GM18498 (cell line): Measurements from ENCODE around the gene MIOX.
"Not testable (repeated sequence)": the region's sequence is repeated elsewhere in the genome, so short reads cannot be mapped to it uniquely, and the experiment has no call there.

Source experiments
- ATAC-seq: cut with Tn5 transposase; IDR thresholded peaks from one replicate; pipeline ENCODE4 v1.9.1; 2021; ENCODE audit warnings: mild to moderate bottlenecking, moderate library complexity; ENCODE audit not compliant: unreplicated experiment

The MIOX gene

DNA sequence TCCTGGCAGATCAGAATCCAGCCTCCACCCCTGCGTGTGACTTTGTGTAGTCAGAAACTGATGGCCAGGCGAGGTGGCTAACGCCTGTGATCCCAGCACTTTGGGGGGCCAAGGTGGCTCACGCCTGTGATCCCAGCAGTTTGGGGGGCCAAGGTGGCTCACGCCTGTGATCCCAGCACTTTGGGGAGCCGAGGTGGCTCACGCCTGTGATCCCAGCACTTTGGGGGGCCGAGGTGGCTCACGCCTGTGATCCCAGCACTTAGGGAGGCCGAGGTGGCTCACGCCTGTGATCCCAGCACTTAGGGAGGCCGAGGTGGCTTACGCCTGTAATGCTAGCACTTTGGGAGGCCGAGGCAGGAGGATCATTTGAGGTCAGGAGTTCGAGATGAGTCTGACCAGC lies 26.5 kb downstream of the MIOX start:
- no peak for ATAC-seq

- no peak for ATAC-seq
Measured at GRCh38 chr22:50516068-50516467, 29.4 kb downstream of the MIOX start.

DNA sequence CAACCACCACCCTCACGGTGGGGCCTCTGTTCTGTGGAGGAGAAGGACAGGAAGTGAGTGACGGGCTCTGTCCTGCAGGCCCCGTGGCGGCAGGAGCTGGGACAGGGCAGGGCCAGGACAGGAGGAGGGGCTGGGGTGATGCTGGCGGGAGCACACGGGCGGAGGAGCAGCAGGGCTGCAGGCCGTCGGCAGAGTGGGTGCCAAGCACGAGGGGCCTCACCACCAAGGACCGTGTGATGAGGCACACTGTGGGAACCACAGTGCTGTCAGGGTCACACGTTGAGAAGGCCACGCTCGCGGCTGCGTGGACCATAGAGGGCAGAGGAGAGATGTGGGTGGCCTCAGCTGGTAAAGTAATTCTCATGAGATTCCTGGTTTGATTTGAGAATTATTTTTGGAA lies 30.2 kb downstream of the MIOX start:
- no peak for ATAC-seq

DNA sequence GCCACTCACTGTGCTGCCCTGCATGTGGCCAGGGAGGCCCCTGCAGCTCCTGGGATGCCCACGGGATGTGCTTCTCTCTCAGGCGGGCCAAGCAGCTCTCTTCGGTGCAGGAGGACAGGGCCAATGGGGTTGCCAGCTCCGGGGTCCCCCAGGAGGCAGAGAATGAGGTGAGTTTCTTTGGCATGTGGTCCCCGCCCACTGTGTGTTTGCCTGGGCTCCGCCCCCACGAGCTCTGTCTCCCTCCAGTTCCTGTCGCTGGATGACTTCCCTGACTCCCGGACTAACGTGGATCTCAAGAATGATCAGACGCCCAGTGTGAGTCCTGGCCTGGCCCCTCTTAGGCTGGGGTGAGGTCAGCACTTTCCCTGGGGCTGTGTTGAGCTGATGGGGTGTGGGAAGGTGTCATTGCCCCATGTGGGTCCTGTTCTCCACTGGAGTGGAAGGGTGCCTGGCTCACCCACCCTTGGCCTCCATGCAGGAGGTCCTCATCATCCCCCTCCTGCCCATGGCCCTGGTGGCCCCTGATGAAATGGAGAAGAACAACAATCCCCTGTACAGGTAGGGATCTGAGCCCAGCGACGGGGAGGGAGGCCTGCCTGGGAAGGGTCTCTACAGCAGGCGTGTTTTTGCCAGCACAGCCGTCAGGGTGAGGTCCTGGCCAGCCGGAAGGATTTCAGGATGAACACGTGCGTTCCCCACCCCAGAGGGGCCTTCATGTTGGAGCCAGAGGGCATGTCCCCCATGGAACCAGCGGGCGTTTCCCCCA lies 31.0 kb downstream of the MIOX start:
- ATAC-seq, result no peak

DNA sequence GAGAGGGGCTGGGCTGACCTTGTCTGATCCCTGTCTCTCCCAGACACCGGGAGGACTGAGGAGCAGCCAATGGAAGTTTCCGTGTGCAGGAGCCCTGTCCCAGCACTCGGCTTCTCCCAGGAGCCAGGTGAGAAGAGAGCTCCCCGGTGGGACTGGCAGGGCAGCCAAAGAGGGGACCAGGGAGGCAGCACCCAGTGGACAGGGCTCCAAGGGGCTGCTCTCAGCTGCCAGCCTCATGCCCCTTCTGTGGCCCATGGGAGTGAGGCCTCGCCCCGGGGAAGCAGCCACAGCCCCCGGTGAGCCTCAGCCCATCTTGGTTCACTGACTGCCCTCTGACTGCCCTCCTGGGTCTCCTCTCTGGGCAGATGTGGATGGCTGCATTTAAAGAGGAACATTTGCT lies 31.9 kb downstream of the MIOX start:
- no peak for ATAC-seq

- ATAC-seq, result no peak
Measured at GRCh38 chr22:50519151-50519550, 32.5 kb downstream of the MIOX start.

DNA sequence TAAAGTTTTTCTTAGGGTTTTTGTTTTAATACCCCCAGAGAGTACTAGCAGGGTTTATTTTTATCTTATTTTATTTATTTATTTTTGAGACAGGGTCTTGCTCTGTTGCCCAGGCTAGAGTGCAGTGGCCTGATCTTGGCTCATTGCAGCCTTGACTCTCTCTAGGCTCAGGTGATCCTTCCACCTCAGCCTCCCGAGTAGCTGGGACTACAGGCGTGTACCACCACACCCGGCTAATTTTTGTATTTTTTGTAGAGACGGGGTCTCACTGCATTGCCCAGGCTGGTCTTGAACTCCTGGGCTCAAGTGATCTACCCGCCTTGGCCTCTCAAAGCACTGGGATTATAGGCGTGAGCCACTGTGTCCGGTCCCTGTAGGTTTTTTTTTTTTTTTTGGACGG lies 33.5 kb downstream of the MIOX start:
- not testable (repeated sequence) for ATAC-seq

GRCh38 chr22:50520826-50521453 lies 34.3 kb downstream of the MIOX start:
- no peak for ATAC-seq

- no peak for ATAC-seq
Measured at GRCh38 chr22:50521710-50522109, 35.1 kb downstream of the MIOX start.

DNA sequence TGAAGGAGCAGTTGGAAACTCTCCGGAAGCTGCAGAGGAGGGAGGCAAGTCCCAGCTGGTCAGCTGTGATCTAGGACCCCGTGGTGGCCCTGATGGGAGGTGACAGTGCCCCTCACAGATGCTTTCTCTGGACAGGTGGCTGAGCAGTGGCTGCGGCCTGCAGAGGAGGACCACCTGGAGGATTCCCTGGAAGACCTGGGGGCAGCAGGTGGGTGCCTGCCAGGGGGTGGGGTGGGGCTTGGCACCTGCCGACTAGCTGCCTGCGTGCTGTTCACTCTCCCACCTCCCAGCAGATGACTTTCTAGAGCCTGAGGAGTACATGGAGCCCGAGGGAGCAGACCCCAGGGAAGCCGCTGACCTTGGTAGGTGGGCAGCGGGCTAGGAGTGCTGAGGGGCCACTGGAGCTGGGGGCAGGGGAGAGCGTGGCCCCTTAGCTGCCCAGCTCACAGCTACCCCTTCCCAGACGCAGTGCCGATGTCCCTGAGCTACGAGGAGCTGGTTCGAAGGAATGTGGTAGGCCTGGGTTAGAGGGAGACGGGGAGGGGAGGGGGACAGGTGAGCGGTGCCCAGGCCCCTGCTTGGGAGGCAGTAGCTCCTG lies 35.6 kb downstream of the MIOX start:
- no peak for ATAC-seq

GRCh38 chr22:50522806-50523438 lies 36.3 kb downstream of the MIOX start:
- no peak for ATAC-seq

DNA sequence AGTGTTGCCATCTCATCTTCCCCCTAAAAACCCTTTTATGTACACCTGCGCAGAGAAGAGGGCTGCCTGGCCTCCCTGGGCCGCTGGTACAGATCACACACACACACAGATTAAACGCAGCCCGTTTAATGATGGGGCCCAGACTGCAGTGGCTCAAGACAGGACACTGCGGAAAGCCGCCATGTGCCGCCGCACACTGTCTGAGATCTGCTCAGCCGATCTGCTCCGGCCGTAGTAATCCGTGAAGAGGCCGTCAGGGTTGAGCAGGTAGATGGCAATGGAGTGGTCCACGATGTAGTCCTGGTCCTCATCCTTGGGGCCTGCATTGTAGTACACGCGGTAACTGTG lies 36.8 kb downstream of the MIOX start:
- ATAC-seq, result no peak

DNA sequence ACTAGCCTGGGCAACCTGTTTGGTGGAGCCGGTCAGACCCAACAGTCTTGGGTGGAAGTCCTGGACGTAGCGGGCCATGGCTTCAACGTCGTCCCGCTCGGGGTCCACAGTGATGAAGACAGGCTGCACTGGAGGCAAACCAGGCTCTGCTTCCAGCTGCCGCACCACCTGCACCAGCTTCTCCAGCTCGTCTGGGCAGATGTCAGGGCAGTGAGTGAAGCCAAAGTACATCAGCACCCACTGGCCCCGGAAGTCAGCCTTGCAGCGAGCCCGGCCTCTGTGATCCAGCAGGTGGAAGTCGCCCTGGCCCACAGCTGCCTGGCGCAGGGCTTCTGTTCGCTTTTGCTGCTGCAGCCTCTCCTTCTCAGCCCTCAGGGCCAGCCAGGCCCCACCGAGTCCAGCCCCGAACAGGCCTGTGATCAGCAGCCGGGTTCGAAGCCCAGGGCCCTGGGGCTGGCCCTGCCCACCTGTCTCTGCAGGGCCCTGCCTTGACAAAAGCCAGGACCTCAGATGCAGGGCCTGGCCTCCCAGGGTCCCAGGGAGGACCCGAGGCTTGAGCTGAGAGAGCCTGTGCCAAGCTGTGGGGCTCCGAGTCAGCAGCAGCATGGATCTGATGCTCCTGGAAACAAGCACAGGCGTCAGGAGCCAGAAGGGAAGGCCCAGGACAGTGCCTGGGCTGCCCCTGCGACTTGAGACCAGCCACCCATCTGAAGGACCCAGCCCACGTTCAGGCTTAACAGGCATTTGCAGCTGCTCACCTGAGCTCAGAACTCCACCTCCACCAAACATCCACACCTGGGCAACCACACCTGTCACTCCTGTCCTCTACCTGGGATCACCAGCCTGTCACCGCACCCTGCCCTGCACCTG lies 37.4 kb downstream of the MIOX start:
- no peak for ATAC-seq

- no peak for ATAC-seq
Measured at GRCh38 chr22:50524676-50525103, 38.0 kb downstream of the MIOX start.

- ATAC-seq, result peak; percentile 43
Measured at GRCh38 chr22:50525104-50525857, 38.6 kb downstream of the MIOX start, which contains the start of gene SCO2. SCO2 (minus strand) TSS chr22:50525598; CDS start chr22:50524411, 1,187 bp downstream.

GRCh38 chr22:50525858-50526107 lies 39.1 kb downstream of the MIOX start:
- peak; percentile 23 for ATAC-seq

DNA sequence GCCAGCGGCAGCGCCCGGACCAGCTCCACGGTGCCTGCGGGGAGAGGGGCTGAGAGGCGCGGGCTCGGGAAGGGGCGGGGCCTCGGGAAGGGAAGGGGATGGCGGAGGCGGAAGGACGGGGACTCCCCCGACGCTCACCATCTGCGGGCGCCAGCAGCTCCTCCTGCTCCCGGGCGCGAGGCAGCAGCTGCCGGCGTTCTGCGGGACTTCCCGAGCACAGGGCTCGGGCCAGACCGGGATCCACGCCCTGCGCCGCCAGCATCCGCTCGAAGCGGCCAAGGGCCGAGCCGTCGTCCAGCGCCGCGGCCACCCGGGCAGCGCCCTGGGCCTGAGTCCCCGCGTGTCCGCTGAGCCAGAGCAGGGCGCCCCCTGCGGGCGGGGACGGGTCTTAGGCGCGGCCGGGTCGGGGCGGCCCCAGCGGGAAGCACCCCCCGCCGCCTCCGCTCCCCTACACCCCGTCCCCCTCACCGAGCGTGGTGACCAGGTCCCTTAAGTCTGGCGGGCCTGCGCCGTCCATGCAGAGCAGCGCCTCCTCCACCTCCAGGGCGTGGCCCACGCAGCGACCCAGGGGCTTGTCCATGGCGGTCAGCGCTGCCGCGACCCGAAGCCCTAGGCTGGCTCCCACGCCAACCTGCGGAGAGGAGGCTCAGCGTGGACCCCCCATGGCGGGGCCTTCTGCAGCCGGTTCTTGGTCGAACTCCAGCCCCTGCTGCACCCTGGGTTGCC lies 39.6 kb downstream of the MIOX start:
- peak; percentile 30 for ATAC-seq

GRCh38 chr22:50526834-50527801 lies 40.5 kb downstream of the MIOX start:
- no peak for ATAC-seq
